AG04450 (cell line): ENCODE results near the gene ANKK1. TPM values are rescaled to one million over a fixed set of nuclear protein-coding genes. Genes with fewer than 3 reads are reported as not detected.

Experiments used
- CTCF ChIA-PET: fragments of 300-600, 350-600 bp; formaldehyde crosslinking; extraction: SDS; loops from one replicate; lab custom pipeline; 2022; ENCODE audit warnings: antibody characterized with exemption, inconsistent platforms; lab: Charles Lee
- POLR2A ChIA-PET: fragments of 350-600 bp; formaldehyde crosslinking; extraction: SDS; loops from one replicate; lab custom pipeline; 2021; ENCODE audit warnings: antibody characterized with exemption, inconsistent platforms; lab: Yijun Ruan, JAX
- DNase-seq: peaks from one replicate; pipeline ENCODE4 v3.0.0-alpha.2; 2011; ENCODE audit warnings: low read depth, low spot score
- H3K27ac ChIP-seq: one replicate; pipeline ENCODE4 v1.5.1; 2012; ENCODE audit warnings: low read depth, low read length, control low read depth
- H3K27me3 ChIP-seq: one replicate; pipeline ENCODE4 v1.6.0; 2012; ENCODE audit warnings: low read length; ENCODE audit not compliant: control insufficient read depth, insufficient read depth
- H3K4me3 ChIP-seq: 2 replicates; pipeline ENCODE4 v1.5.1; 2011; ENCODE audit warnings: mild to moderate bottlenecking, low read depth, low read length, control low read depth
- H3K9me3 ChIP-seq: 2 replicates; pipeline ENCODE4 v1.5.1; 2012; ENCODE audit warnings: low read length; ENCODE audit not compliant: control insufficient read depth, insufficient read depth
- CTCF ChIP-seq: IDR thresholded peaks from 2 replicates; pipeline ENCODE4 v1.5.1; 2011; ENCODE audit warnings: low read depth, low read length, control low read depth, inconsistent platforms
- polyA plus RNA-seq: library from polyadenylated mRNA; depleted of rRNA; stranded (reverse); fragments of >200 nt; gene quantifications from 2 replicates; pipeline ENCODE4 v1.2.3, GENCODE V29; 2011

ANKK1 gene
- polyA plus RNA-seq, 1 experiment, result not detected

DNA sequence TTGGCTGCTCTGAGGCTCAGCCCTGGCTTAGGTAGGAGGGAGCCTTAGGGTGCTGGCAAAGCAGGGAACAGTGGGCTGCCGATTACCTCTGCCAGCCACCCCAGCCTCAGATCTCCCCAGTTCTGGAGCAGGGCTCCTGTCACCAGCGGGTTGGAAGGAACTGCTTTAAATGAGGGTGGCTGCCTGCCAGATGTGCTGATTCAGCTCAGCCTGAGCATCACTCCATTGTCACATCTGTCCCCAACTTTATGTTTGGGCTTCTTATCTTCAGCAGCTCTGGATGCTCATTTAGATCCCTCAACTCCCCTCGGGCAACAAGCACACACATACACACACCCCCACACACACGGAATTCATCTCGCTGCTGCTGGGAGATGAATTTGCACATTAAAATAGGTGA lies 16.9 kb upstream of the ANKK1 start:
- no peak for DNase-seq
- TF ChIP-seq CTCF, result no peak
- Histone ChIP-seq H3K9me3 (no peaks in the 10 kb centered on the region), H3K27ac (no peak overlapping the region), H3K4me3 (no peak overlapping the region), H3K27me3 (no peaks in the 10 kb centered on the region)
- POLR2A ChIA-PET, result no interaction called here
- CTCF ChIA-PET, result no interaction called here

- DNase-seq, result no peak
- Histone ChIP-seq H3K4me3 (no peak overlapping the region), H3K9me3 (no peaks in the 10 kb centered on the region), H3K27ac (no peak overlapping the region), H3K27me3 (peaks cover 2% of the 10 kb centered on the region)
- TF ChIP-seq CTCF, result peak; percentile 42
- POLR2A ChIA-PET, result no interaction called here
- CTCF ChIA-PET, result interaction anchor here (0.7 kb wide), 1 partner anchor 358 kb away, joined by 4 read pairs; no protein-coding TSS in a partner anchor
Measured at GRCh38 chr11:113372309-113372708, 15.3 kb upstream of the ANKK1 start.

GRCh38 chr11:113373306-113373705 lies 14.3 kb upstream of the ANKK1 start:
- no peak overlapping the region for H3K27ac ChIP-seq
- no peak for TF ChIP-seq CTCF
- ChIA-PET CTCF (no interaction called here), POLR2A (no interaction called here)
- no peaks in the 10 kb centered on the region for H3K9me3 ChIP-seq
- DNase-seq, result no peak
- no peak overlapping the region for H3K4me3 ChIP-seq
- peaks cover 7% of the 10 kb centered on the region for H3K27me3 ChIP-seq

- TF ChIP-seq CTCF, result no peak
- ChIA-PET CTCF (no interaction called here), POLR2A (no interaction called here)
- Histone ChIP-seq H3K27ac (no peak overlapping the region), H3K9me3 (no peaks in the 10 kb centered on the region), H3K4me3 (no peak overlapping the region), H3K27me3 (peaks cover 8% of the 10 kb centered on the region)
- DNase-seq, result no peak
Measured at GRCh38 chr11:113373981-113374560, 13.5 kb upstream of the ANKK1 start.

DNA sequence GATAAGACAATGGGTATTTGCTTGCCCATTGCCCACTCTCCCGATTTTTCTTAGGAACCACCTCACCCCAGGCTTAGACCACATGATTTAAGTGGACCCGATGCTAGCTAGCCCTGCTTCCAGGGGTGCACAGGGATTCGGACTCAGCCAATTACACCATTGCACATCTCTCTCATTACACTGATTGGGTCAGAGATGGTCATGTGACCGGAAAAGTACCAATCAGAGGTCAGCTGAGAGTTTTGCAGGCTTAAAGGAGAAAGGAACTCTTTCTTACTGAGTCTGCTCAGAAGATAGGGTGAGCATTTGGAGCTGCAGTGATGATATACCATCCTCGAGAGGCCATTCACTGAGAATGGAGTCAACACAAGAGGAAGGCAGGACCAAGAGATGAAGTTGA lies 12.2 kb upstream of the ANKK1 start:
- no peak for DNase-seq
- H3K27ac ChIP-seq, result no peak overlapping the region
- POLR2A ChIA-PET, result no interaction called here
- TF ChIP-seq CTCF, result no peak
- no peak overlapping the region for H3K4me3 ChIP-seq
- CTCF ChIA-PET, result interaction anchor here (0.6 to 0.8 kb wide), 2 partner anchors 158 to 967 kb away, joined by 3 read pairs; no protein-coding TSS in a partner anchor
- no peaks in the 10 kb centered on the region for H3K9me3 ChIP-seq
- peaks cover 10% of the 10 kb centered on the region for H3K27me3 ChIP-seq
